Right lobe of liver (tissue), 4 donors: ENCODE measurements around the gene FBXO15.

Experiments
- CTCF ChIP-seq, 4 donors: fragments of 200-600 bp in 3 of 4; fragments of 450-650 bp in 1 of 4; IDR thresholded peaks; one replicate each; pipeline versions ENCODE4 v1.5.1 to v1.8.0; 2016 to 2022; ENCODE audit warnings: antibody characterized with exemption in 4 of 4, mild to moderate bottlenecking in 2 of 4
- POLR2A ChIP-seq: fragments of 450-650 bp; IDR thresholded peaks from one replicate; pipeline ENCODE4 v1.6.1; 2017; ENCODE audit warnings: antibody characterized with exemption, mild to moderate bottlenecking
- donor health status: DM: no; HTN: no; CAD: no.
- donor health status: DM: no; HTN: no; CAD: no.
- donor health status: DM: no; HTN: yes; CAD: no.

GRCh38 chr18:74182335-74182734, 34.7 kb upstream of the FBXO15 start:
- TF ChIP-seq POLR2A (no peak), CTCF (IDR thresholded peaks at IDR 0.05) (no peak)
